Activated CD8-positive, alpha-beta T cell treated with anti-CD3 and anti-CD28 coated beads for 36 hours (primary cell): Measurements from ENCODE around the gene ADPRHL1. TPM values are rescaled to one million over a fixed set of nuclear protein-coding genes. Genes with fewer than 3 reads are reported as not detected.

Experiments used
- ATAC-seq: fragments of 200-7000 bp; cut with Tn5 transposase; one replicate; pipeline ENCODE4 v1.10.0; 2021; ENCODE audit warnings: mild to moderate bottlenecking, moderate library complexity
- CTCF ChIA-PET: fragments of 350-600 bp; sonication (Branson Sonifier 250); formaldehyde crosslinking; loops from one replicate; lab custom pipeline; 2021; ENCODE audit warnings: antibody characterized with exemption; lab: Charles Lee
- POLR2A ChIA-PET: fragments of 350-600 bp; sonication (Branson Sonifier 250); formaldehyde crosslinking; loops from one replicate; lab custom pipeline; 2021; ENCODE audit warnings: antibody characterized with exemption; lab: Charles Lee
- DNase-seq: peaks from one replicate; pipeline ENCODE4 v3.0.0-alpha.2; 2020
- H3K27ac Mint-ChIP-seq: one replicate; pipeline ENCODE4 v1.8.0; 2021; ENCODE audit warnings: mild to moderate bottlenecking, mixed read lengths
- H3K27me3 Mint-ChIP-seq: one replicate; pipeline ENCODE4 v1.8.0; 2021; ENCODE audit warnings: mixed read lengths
- H3K36me3 Mint-ChIP-seq: one replicate; pipeline ENCODE4 v1.8.0; 2021; ENCODE audit warnings: low read depth, mixed read lengths
- H3K4me1 Mint-ChIP-seq: one replicate; pipeline ENCODE4 v1.8.0; 2021; ENCODE audit warnings: low read depth, mixed read lengths
- H3K4me3 Mint-ChIP-seq: one replicate; pipeline ENCODE4 v1.8.0; 2021; ENCODE audit warnings: mild to moderate bottlenecking, moderate library complexity, mixed read lengths
- H3K9me3 Mint-ChIP-seq: one replicate; pipeline ENCODE4 v1.8.0; 2021; ENCODE audit warnings: mixed read lengths
- CTCF ChIP-seq: fragments of 200-600 bp; IDR thresholded peaks from one replicate; pipeline ENCODE4 v1.8.0; 2022; ENCODE audit warnings: antibody characterized with exemption, mild to moderate bottlenecking
- intact Hi-C: fragments of 100-400 bp; cut with micrococcal nuclease; formaldehyde crosslinking; loops from one replicate; pipeline ENCODE4 v1.10.0; 2022
- total RNA-seq, 2 experiments: library from RNA; stranded (reverse); gene quantifications; one replicate each; pipeline ENCODE4 v1.2.3, GENCODE V29; 2021

ADPRHL1 gene
- total RNA-seq, 2 experiments from 2014 or later, result 0.23 to 0.36 TPM

- peaks cover 3% of the 10 kb centered on the region for H3K4me1 Mint-ChIP-seq
- H3K9me3 Mint-ChIP-seq, result no peaks in the 10 kb centered on the region
- no peaks in the 10 kb centered on the region for H3K27me3 Mint-ChIP-seq
- H3K4me3 Mint-ChIP-seq, result no peak overlapping the region
- DNase-seq (no peak), ATAC-seq (no peak)
- no peak for TF ChIP-seq CTCF
- peaks cover 30% of the 10 kb centered on the region for H3K36me3 Mint-ChIP-seq
- ChIA-PET POLR2A (no interaction called here), CTCF (no interaction called here)
- H3K27ac Mint-ChIP-seq, result no peak overlapping the region
- intact Hi-C loops, result no loop called here
These were observed 25.9 kb upstream of the ADPRHL1 start for GRCh38 chr13:113479179-113479578.

DNA sequence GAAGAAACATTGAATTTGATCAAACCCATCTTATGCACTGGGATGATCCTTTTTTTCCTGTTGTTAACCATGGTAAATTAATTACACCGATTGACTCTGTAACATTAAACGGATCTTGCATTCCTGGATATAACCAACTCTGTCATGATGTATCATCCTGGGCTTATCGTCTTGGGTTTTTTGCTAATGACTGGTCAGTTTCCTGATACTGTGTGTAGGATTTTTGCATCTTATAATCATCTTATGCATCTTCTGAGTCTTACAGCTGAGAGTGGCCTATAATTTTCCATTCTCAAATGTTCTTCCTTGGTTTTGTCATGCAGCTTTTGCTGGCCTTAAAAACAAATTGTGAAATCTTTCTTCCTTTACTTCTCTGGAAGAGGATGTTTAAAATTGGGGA lies 24.4 kb upstream of the ADPRHL1 start:
- no peak for ATAC-seq
- Mint-ChIP-seq H3K27me3 (no peaks in the 10 kb centered on the region), H3K4me3 (no peak overlapping the region), H3K9me3 (no peaks in the 10 kb centered on the region), H3K36me3 (peaks cover 36% of the 10 kb centered on the region), H3K4me1 (no peaks in the 10 kb centered on the region), H3K27ac (no peak overlapping the region)
- intact Hi-C loops, result no loop called here
- DNase-seq, result no peak
- ChIA-PET CTCF (interaction anchor here (0.6 to 1.1 kb wide), 2 partner anchors 9 to 194 kb away, joined by 3 read pairs; no protein-coding TSS in a partner anchor), POLR2A (interaction anchor here (0.6 to 1.3 kb wide), 2 partner anchors 13 to 577 kb away, joined by 5 to 6 read pairs; no protein-coding TSS in a partner anchor)
- no peak for TF ChIP-seq CTCF

DNA sequence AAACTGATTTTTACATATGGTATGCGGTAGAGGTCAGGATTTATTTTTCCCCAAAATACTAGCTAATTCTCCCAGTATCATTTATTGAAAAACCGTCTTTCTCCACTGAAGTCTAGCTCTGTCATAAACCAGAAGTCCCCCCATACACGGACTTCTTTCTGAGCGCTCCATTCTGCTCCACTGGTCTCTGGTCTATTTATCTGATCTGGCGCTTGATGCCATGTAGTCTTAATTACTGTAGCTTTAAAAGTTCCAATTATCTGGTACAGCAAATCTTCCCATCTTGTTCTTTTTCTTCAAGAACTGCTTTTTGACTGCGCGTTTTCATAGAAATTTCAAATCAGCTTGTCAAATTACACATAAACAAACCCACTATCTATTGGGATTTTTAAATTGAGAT lies 23.5 kb upstream of the ADPRHL1 start:
- H3K27me3 Mint-ChIP-seq, result no peaks in the 10 kb centered on the region
- ChIA-PET CTCF (no interaction called here), POLR2A (interaction anchor here (1.3 kb wide), 1 partner anchor 12 kb away, joined by 6 read pairs; no protein-coding TSS in a partner anchor)
- H3K4me1 Mint-ChIP-seq, result no peaks in the 10 kb centered on the region
- peaks cover 39% of the 10 kb centered on the region for H3K36me3 Mint-ChIP-seq
- H3K4me3 Mint-ChIP-seq, result no peak overlapping the region
- TF ChIP-seq CTCF, result no peak
- DNase-seq, result no peak
- intact Hi-C loops, result no loop called here
- no peak for ATAC-seq
- no peaks in the 10 kb centered on the region for H3K9me3 Mint-ChIP-seq
- no peak overlapping the region for H3K27ac Mint-ChIP-seq

- no peak for TF ChIP-seq CTCF
- DNase-seq, result no peak
- POLR2A ChIA-PET, result interaction anchor here (1.0 kb wide), 1 partner anchor 94 kb away, joined by 4 read pairs; no protein-coding TSS in a partner anchor
- Mint-ChIP-seq H3K9me3 (no peaks in the 10 kb centered on the region), H3K4me3 (no peak overlapping the region), H3K27ac (no peak overlapping the region), H3K27me3 (no peaks in the 10 kb centered on the region), H3K36me3 (peaks cover 44% of the 10 kb centered on the region), H3K4me1 (no peaks in the 10 kb centered on the region)
- CTCF ChIA-PET, result no interaction called here
- intact Hi-C loops, result no loop called here
- ATAC-seq, result no peak
These were observed 22.6 kb upstream of the ADPRHL1 start for GRCh38 chr13:113475911-113476310.

GRCh38 chr13:113475280-113475679 lies 22.0 kb upstream of the ADPRHL1 start:
- no peak overlapping the region for H3K4me3 Mint-ChIP-seq
- H3K4me1 Mint-ChIP-seq, result no peaks in the 10 kb centered on the region
- no peak for TF ChIP-seq CTCF
- CTCF ChIA-PET, result interaction anchor here (1.0 to 1.4 kb wide), 2 partner anchors 17 to 532 kb away, joined by 3 to 4 read pairs; no protein-coding TSS in a partner anchor
- H3K27me3 Mint-ChIP-seq, result no peaks in the 10 kb centered on the region
- POLR2A ChIA-PET, result interaction anchor here (1.0 kb wide), 1 partner anchor 94 kb away, joined by 4 read pairs; no protein-coding TSS in a partner anchor
- no peak overlapping the region for H3K27ac Mint-ChIP-seq
- DNase-seq (no peak), ATAC-seq (no peak)
- no peaks in the 10 kb centered on the region for H3K9me3 Mint-ChIP-seq
- intact Hi-C loops, result no loop called here
- H3K36me3 Mint-ChIP-seq, result peaks cover 42% of the 10 kb centered on the region
